Stomach (tissue), 4 donors: ENCODE results near the gene TENM4.

Source experiments
- POLR2A ChIP-seq, 4 donors: fragments of 450-650 bp; IDR thresholded peaks; one replicate each; pipeline ENCODE4 v1.6.1; 2016; ENCODE audit warnings: antibody characterized with exemption in 4 of 4, control low read depth in 2 of 4, mild to moderate bottlenecking in 1 of 4, moderate library complexity in 1 of 4
- POLR2AphosphoS5 ChIP-seq, 3 donors: sonication (generic); formaldehyde crosslinking; IDR thresholded peaks; one replicate each; pipeline ENCODE4 v1.6.1; 2016; ENCODE audit warnings: antibody characterized with exemption in 3 of 3
- TF ChIP-seq, protein P1 (sequence below), 7 experiments: fragments of 450-650 bp in 4 of 7; fragments of 200-600 bp in 3 of 7; sonication (generic) in 3 of 7; IDR thresholded peaks; one replicate each; pipeline ENCODE4 v1.5.1; 2016 to 2019; ENCODE audit warnings: antibody characterized with exemption in 7 of 7, control low read depth in 2 of 7, mild to moderate bottlenecking in 1 of 7

DNA sequence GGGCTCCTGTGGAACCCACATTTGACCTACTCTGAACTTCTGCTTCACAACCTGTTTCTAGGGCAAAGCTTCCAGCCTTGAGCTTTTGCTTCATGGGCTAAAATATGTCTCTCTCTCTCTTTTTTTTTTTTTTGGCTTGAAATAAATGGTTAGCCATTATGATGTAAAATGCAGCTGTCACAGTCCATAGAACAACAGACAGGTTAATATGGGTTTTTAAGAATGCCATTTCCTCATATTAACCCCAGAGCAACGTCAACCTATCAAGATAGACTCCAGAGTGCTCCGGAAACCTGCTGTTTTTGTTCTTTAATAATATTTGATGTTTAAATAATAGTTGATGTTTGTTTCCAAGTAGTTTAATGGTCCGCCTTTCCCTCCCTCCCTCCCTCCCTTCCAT, 285.6 kb downstream of the TENM4 start:
- TF ChIP-seq, protein P1, sequence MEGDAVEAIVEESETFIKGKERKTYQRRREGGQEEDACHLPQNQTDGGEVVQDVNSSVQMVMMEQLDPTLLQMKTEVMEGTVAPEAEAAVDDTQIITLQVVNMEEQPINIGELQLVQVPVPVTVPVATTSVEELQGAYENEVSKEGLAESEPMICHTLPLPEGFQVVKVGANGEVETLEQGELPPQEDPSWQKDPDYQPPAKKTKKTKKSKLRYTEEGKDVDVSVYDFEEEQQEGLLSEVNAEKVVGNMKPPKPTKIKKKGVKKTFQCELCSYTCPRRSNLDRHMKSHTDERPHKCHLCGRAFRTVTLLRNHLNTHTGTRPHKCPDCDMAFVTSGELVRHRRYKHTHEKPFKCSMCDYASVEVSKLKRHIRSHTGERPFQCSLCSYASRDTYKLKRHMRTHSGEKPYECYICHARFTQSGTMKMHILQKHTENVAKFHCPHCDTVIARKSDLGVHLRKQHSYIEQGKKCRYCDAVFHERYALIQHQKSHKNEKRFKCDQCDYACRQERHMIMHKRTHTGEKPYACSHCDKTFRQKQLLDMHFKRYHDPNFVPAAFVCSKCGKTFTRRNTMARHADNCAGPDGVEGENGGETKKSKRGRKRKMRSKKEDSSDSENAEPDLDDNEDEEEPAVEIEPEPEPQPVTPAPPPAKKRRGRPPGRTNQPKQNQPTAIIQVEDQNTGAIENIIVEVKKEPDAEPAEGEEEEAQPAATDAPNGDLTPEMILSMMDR (IDR thresholded peaks at IDR 0.05), result no peak
- no peak for TF ChIP-seq POLR2AphosphoS5 (IDR thresholded peaks at IDR 0.05)
- TF ChIP-seq POLR2A (IDR thresholded peaks at IDR 0.05), result no peak
